ENCODE results near the gene RALGAPA1.
"Not testable (repeated sequence)": the region's sequence is repeated elsewhere in the genome, so short reads cannot be mapped to it uniquely, and the experiment has no call there.

Gene RALGAPA1

GRCh38 chr14:35808638-35809563, at the start of gene RALGAPA1:
TSS of gene RALGAPA1 (minus strand) at chr14:35809295. CDS start at chr14:35808835, 460 bp downstream.
- peak; percentile 97 for DNase-seq

GRCh38 chr14:35858521-35859209, 49.6 kb upstream of the RALGAPA1 start:
- DNase-seq = peak; percentile 62

- DNase-seq = no peak
Measured at GRCh38 chr14:35855876-35856481, 46.9 kb upstream of the RALGAPA1 start.

- DNase-seq = no peak
Measured at GRCh38 chr14:35854696-35855270, 45.7 kb upstream of the RALGAPA1 start.

GRCh38 chr14:35853225-35853624, 44.1 kb upstream of the RALGAPA1 start:
- no peak for DNase-seq

GRCh38 chr14:35851823-35852222, 42.7 kb upstream of the RALGAPA1 start:
- no peak for DNase-seq

GRCh38 chr14:35849122-35849521, 40.0 kb upstream of the RALGAPA1 start:
- DNase-seq = no peak

- no peak for DNase-seq
Measured at GRCh38 chr14:35847636-35848035, 38.5 kb upstream of the RALGAPA1 start.

- no peak for DNase-seq
Measured at GRCh38 chr14:35844494-35844893, 35.4 kb upstream of the RALGAPA1 start.

- DNase-seq = not testable (repeated sequence)
Measured at GRCh38 chr14:35842245-35842644, 33.1 kb upstream of the RALGAPA1 start.

GRCh38 chr14:35841704-35842103, 32.6 kb upstream of the RALGAPA1 start:
- DNase-seq = not testable (repeated sequence)

GRCh38 chr14:35835208-35835982, 26.3 kb upstream of the RALGAPA1 start:
- DNase-seq = no peak

- DNase-seq = no peak
Measured at GRCh38 chr14:35829449-35829848, 20.4 kb upstream of the RALGAPA1 start.

- no peak for DNase-seq
Measured at GRCh38 chr14:35827678-35828472, 18.8 kb upstream of the RALGAPA1 start.

- no peak for DNase-seq
Measured at GRCh38 chr14:35826952-35827416, 17.9 kb upstream of the RALGAPA1 start.

GRCh38 chr14:35826218-35826951, 17.3 kb upstream of the RALGAPA1 start, which contains the start of gene BRMS1L:
TSS of gene BRMS1L (plus strand) at chr14:35826338. CDS start at chr14:35826517, 179 bp downstream.
- peak; percentile 100 for DNase-seq

GRCh38 chr14:35825968-35826217, 16.8 kb upstream of the RALGAPA1 start:
- DNase-seq = no peak

GRCh38 chr14:35824446-35825165, 15.5 kb upstream of the RALGAPA1 start:
- not testable (repeated sequence) for DNase-seq

GRCh38 chr14:35822501-35822900, 13.4 kb upstream of the RALGAPA1 start:
- DNase-seq = no peak

All from islet precursor cell (in vitro differentiated cells).